Stomach (tissue), 4 donors: ENCODE results near the gene RAB31.

Experiments used
- CTCF ChIP-seq, 7 experiments: fragments of 450-650 bp in 4 of 7; fragments of 200-600 bp in 3 of 7; sonication (generic) in 3 of 7; IDR thresholded peaks; one replicate each; pipeline ENCODE4 v1.5.1; 2016 to 2019; ENCODE audit warnings: antibody characterized with exemption in 7 of 7, control low read depth in 2 of 7, mild to moderate bottlenecking in 1 of 7
- EP300 ChIP-seq: sonication (generic); formaldehyde crosslinking; IDR thresholded peaks from one replicate; pipeline ENCODE4 v1.6.1; 2017; ENCODE audit warnings: antibody characterized with exemption
- POLR2A ChIP-seq, 4 donors: fragments of 450-650 bp; IDR thresholded peaks; one replicate each; pipeline ENCODE4 v1.6.1; 2016; ENCODE audit warnings: antibody characterized with exemption in 4 of 4, control low read depth in 2 of 4, mild to moderate bottlenecking in 1 of 4, moderate library complexity in 1 of 4
- POLR2AphosphoS5 ChIP-seq, 3 donors: sonication (generic); formaldehyde crosslinking; IDR thresholded peaks; one replicate each; pipeline ENCODE4 v1.6.1; 2016; ENCODE audit warnings: antibody characterized with exemption in 3 of 3

- TF ChIP-seq POLR2AphosphoS5 (IDR thresholded peaks at IDR 0.05) (peak in 1 of 3 donors; percentile 51), CTCF (IDR thresholded peaks at IDR 0.05) (no peak), POLR2A (IDR thresholded peaks at IDR 0.05) (no peak), EP300 (no peak)
These were observed 23.3 kb downstream of the RAB31 start for GRCh38 chr18:9731380-9731779.
